Measurements from ENCODE around the gene KIF25. TPM values are rescaled to one million over a fixed set of nuclear protein-coding genes. Genes with fewer than 3 reads are reported as not detected.

KIF25 gene
- total RNA-seq, 4 donors from 2014 or later, result 0.16 to 1.0 TPM; not detected in 2

GRCh38 chr6:168032005-168032760 is 34.7 kb downstream of the KIF25 start:
- intact Hi-C loops (cut with DNase I; ENCODE audit: low total_unique reads) (no loop called here), in situ Hi-C loops (cut with MboI; ENCODE audit: low sequenced_read_pairs in 4 of 4) (no loop called here)
- ATAC-seq (no peak), DNase-seq (no peak)
- no peak for TF ChIP-seq POLR2A (IDR thresholded peaks at IDR 0.05)
- TF ChIP-seq CTCF (IDR thresholded peaks at IDR 0.05 in 4 of 5, conservative IDR thresholded peaks at IDR 0.05 in 1 of 5), result no peak
- Histone ChIP-seq H3K27me3 (peaks cover 0 to 6% (median 0%) of the 10 kb centered on the region in 3 donors), H3K9me3 (no peaks in the 10 kb centered on the region), H3K4me3 (no peak overlapping the region), H3K27ac (peak overlapping the region; percentile 57 to 78 (median 74)), H3K4me1 (peaks cover 7 to 24% of the 10 kb centered on the region in 2 donors), H3K36me3 (no peaks in the 10 kb centered on the region)

- no peak for TF ChIP-seq POLR2A (IDR thresholded peaks at IDR 0.05)
- no peak for TF ChIP-seq CTCF (IDR thresholded peaks at IDR 0.05 in 4 of 5, conservative IDR thresholded peaks at IDR 0.05 in 1 of 5)
- Histone ChIP-seq H3K36me3 (no peaks in the 10 kb centered on the region), H3K9me3 (no peaks in the 10 kb centered on the region), H3K4me1 (peaks cover 7 to 24% of the 10 kb centered on the region in 2 donors), H3K27me3 (peaks cover 0 to 7% (median 6%) of the 10 kb centered on the region in 3 donors), H3K27ac (peak overlapping the region; percentile 67 to 78 (median 74)), H3K4me3 (no peak overlapping the region)
- no peak for DNase-seq
- no peak for ATAC-seq
- in situ Hi-C loops (cut with MboI; ENCODE audit: low sequenced_read_pairs in 4 of 4) (no loop called here), intact Hi-C loops (cut with DNase I; ENCODE audit: low total_unique reads) (no loop called here)
These were observed 36.3 kb downstream of the KIF25 start for GRCh38 chr6:168033791-168034190.

- no peak for DNase-seq
- intact Hi-C loops (cut with DNase I; ENCODE audit: low total_unique reads) (no loop called here), in situ Hi-C loops (cut with MboI; ENCODE audit: low sequenced_read_pairs in 4 of 4) (no loop called here)
These were observed 37.1 kb downstream of the KIF25 start for GRCh38 chr6:168034537-168034936.

DNA sequence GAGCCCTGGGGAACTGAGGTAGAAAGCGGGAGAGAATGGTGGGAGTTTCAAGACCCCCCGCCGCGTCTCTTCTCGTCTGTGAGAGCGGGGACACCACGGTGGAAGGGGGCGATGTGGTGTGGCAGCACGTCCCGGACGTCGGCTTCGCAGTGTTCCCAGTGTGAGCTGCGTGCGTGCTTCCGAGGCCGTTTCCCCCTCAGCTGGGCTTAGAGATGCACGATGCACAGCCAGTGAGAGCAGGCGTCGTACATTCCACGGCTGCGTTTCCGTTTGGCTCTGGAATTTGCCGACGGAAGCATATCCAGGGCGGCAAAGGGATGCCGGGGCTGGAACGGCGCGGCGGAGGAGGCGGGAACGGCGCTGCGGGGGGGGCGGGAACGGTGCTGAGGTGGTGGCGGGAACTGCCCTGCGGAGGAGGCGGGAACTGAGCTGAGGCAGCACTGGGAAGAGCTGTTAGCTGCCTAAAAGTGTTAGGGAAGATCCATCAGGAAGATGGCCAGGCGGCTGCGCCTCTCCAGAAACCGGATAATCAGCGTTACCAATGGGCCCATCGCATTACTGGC is 37.7 kb downstream of the KIF25 start:
- DNase-seq (no peak), ATAC-seq (peak; percentile 41 to 48)
- H3K27ac ChIP-seq, result peak overlapping the region; percentile 67 to 80 (median 74)
- peaks cover 7 to 24% of the 10 kb centered on the region in 2 donors for H3K4me1 ChIP-seq
- H3K9me3 ChIP-seq, result no peaks in the 10 kb centered on the region
- intact Hi-C loops (cut with DNase I; ENCODE audit: low total_unique reads) (no loop called here), in situ Hi-C loops (cut with MboI; ENCODE audit: low sequenced_read_pairs in 4 of 4) (no loop called here)
- no peaks in the 10 kb centered on the region for H3K36me3 ChIP-seq
- no peak for TF ChIP-seq CTCF (IDR thresholded peaks at IDR 0.05 in 4 of 5, conservative IDR thresholded peaks at IDR 0.05 in 1 of 5)
- no peak for TF ChIP-seq POLR2A (IDR thresholded peaks at IDR 0.05)
- H3K27me3 ChIP-seq, result peaks cover 0 to 7% (median 6%) of the 10 kb centered on the region in 3 donors
- peak overlapping the region; percentile 27 to 55 (median 38) for H3K4me3 ChIP-seq

More at GRCh38 chr6:168034537-168034936, 37.1 kb downstream of the KIF25 start:
- no peak for ATAC-seq
- Histone ChIP-seq H3K27me3 (peaks cover 0 to 7% (median 6%) of the 10 kb centered on the region in 3 donors), H3K36me3 (no peaks in the 10 kb centered on the region), H3K4me3 (peak overlapping the region in 1 of 4 donors; percentile 48), H3K4me1 (peaks cover 7 to 24% of the 10 kb centered on the region in 2 donors), H3K27ac (peak overlapping the region; percentile 67 to 78 (median 74)), H3K9me3 (no peaks in the 10 kb centered on the region)
- TF ChIP-seq CTCF (IDR thresholded peaks at IDR 0.05 in 4 of 5, conservative IDR thresholded peaks at IDR 0.05 in 1 of 5) (no peak), POLR2A (IDR thresholded peaks at IDR 0.05) (no peak)

Data from gastrocnemius medialis (tissue), 4 donors.